Body of pancreas (tissue), 4 donors: ENCODE results near the gene PEX14. TPM values are rescaled to one million over a fixed set of nuclear protein-coding genes. Genes with fewer than 3 reads are reported as not detected.

Experiments used
- ATAC-seq: fragments of 150-250 bp; one replicate; pipeline ENCODE4 v1.9.1; 2016
- DNase-seq, 4 donors: peaks; one replicate each; pipeline ENCODE4 v3.0.0-alpha.2; 2019
- H3K27ac ChIP-seq, 4 donors: fragments of 200-600 bp; sonication (generic); 1 replicate in 3 of 4; 2 replicates in 1 of 4; pipeline versions ENCODE4 v1.5.1 to v1.6.1; 2016 to 2019; ENCODE audit warnings: mild to moderate bottlenecking in 1 of 4, mixed read lengths in 1 of 4, moderate library complexity in 1 of 4
- H3K27me3 ChIP-seq, 2 donors: fragments of 200-600 bp; sonication (generic); one replicate each; pipeline ENCODE4 v1.6.0; 2016; ENCODE audit warnings: mild to moderate bottlenecking in 1 of 2
- H3K36me3 ChIP-seq, 2 donors: fragments of 200-600 bp; sonication (generic); replicated peaks in 1 of 2; 2 replicates each; pipeline ENCODE4 v1.5.1; 2016; ENCODE audit warnings: low read depth in 2 of 2; ENCODE audit not compliant: insufficient read depth in 1 of 2
- H3K4me1 ChIP-seq: fragments of 200-600 bp; sonication (generic); one replicate; pipeline ENCODE4 v1.6.0; 2016
- H3K4me3 ChIP-seq, 2 donors: fragments of 200-600 bp; sonication (generic); 1 replicate in 1 of 2; 2 replicates in 1 of 2; pipeline ENCODE4 v1.5.1; 2016 to 2019
- H3K9me3 ChIP-seq, 3 donors: fragments of 200-600 bp; sonication (generic); 1 replicate in 2 of 3; 2 replicates in 1 of 3; pipeline ENCODE4 v1.5.1; 2016
- CTCF ChIP-seq, 7 experiments: fragments of 450-650 bp in 4 of 7; fragments of 200-600 bp in 3 of 7; sonication (generic) in 3 of 7; IDR thresholded peaks; one replicate each; pipeline ENCODE4 v1.5.1; 2016 to 2019; ENCODE audit warnings: antibody characterized with exemption in 7 of 7
- POLR2A ChIP-seq, 3 donors: fragments of 450-650 bp; IDR thresholded peaks; one replicate each; pipeline ENCODE4 v1.6.1; 2016; ENCODE audit warnings: antibody characterized with exemption in 3 of 3, mild to moderate bottlenecking in 2 of 3
- WGBS, 2 donors: methylation state at CpG; one replicate each; pipeline ENCODE4 v1.1.5; 2017; 5-methylcytosine and 5-hydroxymethylcytosine counted together
- intact Hi-C: fragments of 100-400 bp; cut with DNase I; formaldehyde crosslinking; loops from one replicate; pipeline ENCODE4 v1.15.1; 2023
- total RNA-seq, 2 donors: library from RNA; depleted of rRNA; stranded (reverse); fragments of >200 nt; gene quantifications; one replicate each; pipeline ENCODE4 v1.1.0, GENCODE V29; 2016

PEX14 gene
- total RNA-seq, 2 donors from 2014 or later, result 8.6 to 8.8 TPM

- no peaks in the 10 kb centered on the region for H3K9me3 ChIP-seq
- intact Hi-C loops, result no loop called here
- peaks cover 37% of the 10 kb centered on the region for H3K4me1 ChIP-seq
- no peak for TF ChIP-seq POLR2A (IDR thresholded peaks at IDR 0.05)
- peak in 5 of 7 experiments; percentile 40 to 53 (median 49) for TF ChIP-seq CTCF (IDR thresholded peaks at IDR 0.05)
- DNase-seq (no peak), ATAC-seq (no peak)
- no peaks in the 10 kb centered on the region for H3K36me3 ChIP-seq
- H3K4me3 ChIP-seq, result no peak overlapping the region
- WGBS, 2 donors, result 77 to 87% methylated on average over 8 of the region's 8 CpGs
- no peaks in the 10 kb centered on the region for H3K27me3 ChIP-seq
- no peak overlapping the region for H3K27ac ChIP-seq
Observed at GRCh38 chr1:10514490-10515235, 39.9 kb downstream of the PEX14 start.

- no peak overlapping the region for H3K4me3 ChIP-seq
- intact Hi-C loops, result no loop called here
- peaks cover 30% of the 10 kb centered on the region for H3K4me1 ChIP-seq
- ATAC-seq (no peak), DNase-seq (no peak)
- H3K36me3 ChIP-seq, result no peaks in the 10 kb centered on the region
- no peaks in the 10 kb centered on the region for H3K9me3 ChIP-seq
- no peak overlapping the region for H3K27ac ChIP-seq
- TF ChIP-seq CTCF (IDR thresholded peaks at IDR 0.05) (no peak), POLR2A (IDR thresholded peaks at IDR 0.05) (no peak)
- no peaks in the 10 kb centered on the region for H3K27me3 ChIP-seq
- 74 to 80% methylated on average over 10 of the region's 10 CpGs for WGBS, 2 donors
Observed at GRCh38 chr1:10515301-10515975, 40.7 kb downstream of the PEX14 start.

- Histone ChIP-seq H3K27me3 (no peaks in the 10 kb centered on the region), H3K4me3 (no peak overlapping the region), H3K9me3 (no peaks in the 10 kb centered on the region), H3K4me1 (peaks cover 22% of the 10 kb centered on the region), H3K27ac (peak overlapping the region in 1 of 4 donors; percentile 23), H3K36me3 (no peaks in the 10 kb centered on the region)
- DNase-seq (no peak), ATAC-seq (no peak)
- intact Hi-C loops, result no loop called here
- 30 to 31% methylated on average over 5 to 6 of the region's 6 CpGs for WGBS, 2 donors
- TF ChIP-seq POLR2A (IDR thresholded peaks at IDR 0.05), result no peak
- TF ChIP-seq CTCF (IDR thresholded peaks at IDR 0.05), result no peak
Observed at GRCh38 chr1:10515976-10516750, 41.4 kb downstream of the PEX14 start.

- peak overlapping the region in 1 of 4 donors; percentile 23 for H3K27ac ChIP-seq
- H3K27me3 ChIP-seq, result no peaks in the 10 kb centered on the region
- intact Hi-C loops, result no loop called here
- DNase-seq (no peak), ATAC-seq (no peak)
- H3K36me3 ChIP-seq, result no peaks in the 10 kb centered on the region
- H3K4me1 ChIP-seq, result peaks cover 21% of the 10 kb centered on the region
- no peaks in the 10 kb centered on the region for H3K9me3 ChIP-seq
- TF ChIP-seq CTCF (IDR thresholded peaks at IDR 0.05) (no peak), POLR2A (IDR thresholded peaks at IDR 0.05) (no peak)
- no peak overlapping the region for H3K4me3 ChIP-seq
- 58 to 63% methylated on average over 8 of the region's 8 CpGs for WGBS, 2 donors
Observed at GRCh38 chr1:10516925-10517676, 42.4 kb downstream of the PEX14 start.
